Coronary artery (tissue), 2 donors: ENCODE data around the gene IQCF2.

ENCODE experiments used
- DNase-seq: peaks from one replicate; pipeline ENCODE4 v3.0.0-alpha.2; 2017; ENCODE audit warnings: low spot score
- H3K27ac ChIP-seq, 2 donors: fragments of 200-600 bp; sonication (generic); one replicate each; pipeline ENCODE4 v1.5.1; 2016 to 2019
- H3K4me3 ChIP-seq: fragments of 200-600 bp; sonication (generic); 2 replicates; pipeline ENCODE4 v1.5.1; 2016; ENCODE audit warnings: mild to moderate bottlenecking, moderate library complexity
- CTCF ChIP-seq: fragments of 200-600 bp; sonication (generic); IDR thresholded peaks from one replicate; pipeline ENCODE4 v1.5.1; 2019; ENCODE audit warnings: antibody characterized with exemption

IQCF2 gene

GRCh38 chr3:51876186-51876585, 14.8 kb downstream of the IQCF2 start:
- DNase-seq: no peak
- Histone ChIP-seq H3K27ac (no peak overlapping the region), H3K4me3 (no peak overlapping the region)
- TF ChIP-seq CTCF: no peak

GRCh38 chr3:51879937-51880336, 18.5 kb downstream of the IQCF2 start:
- Histone ChIP-seq H3K27ac (no peak overlapping the region), H3K4me3 (no peak overlapping the region)
- TF ChIP-seq CTCF: no peak
- no peak for DNase-seq

- TF ChIP-seq CTCF: no peak
- Histone ChIP-seq H3K4me3 (no peak overlapping the region), H3K27ac (no peak overlapping the region)
- DNase-seq: no peak
Observed at GRCh38 chr3:51886447-51886846, 25.0 kb downstream of the IQCF2 start.

GRCh38 chr3:51887620-51888019, 26.2 kb downstream of the IQCF2 start:
- Histone ChIP-seq H3K4me3 (no peak overlapping the region), H3K27ac (no peak overlapping the region)
- TF ChIP-seq CTCF: no peak
- DNase-seq: no peak

GRCh38 chr3:51888463-51889105, 27.2 kb downstream of the IQCF2 start:
- Histone ChIP-seq H3K27ac (no peak overlapping the region), H3K4me3 (no peak overlapping the region)
- no peak for DNase-seq
- no peak for TF ChIP-seq CTCF

- Histone ChIP-seq H3K4me3 (no peak overlapping the region), H3K27ac (no peak overlapping the region)
- no peak for DNase-seq
- no peak for TF ChIP-seq CTCF
Observed at GRCh38 chr3:51891242-51892039, 30.0 kb downstream of the IQCF2 start.

- no peak for TF ChIP-seq CTCF
- Histone ChIP-seq H3K4me3 (no peak overlapping the region), H3K27ac (no peak overlapping the region)
- no peak for DNase-seq
Observed at GRCh38 chr3:51894391-51894790, 33.0 kb downstream of the IQCF2 start.
